ENCODE measurements around the gene PIGM.
"Not testable (repeated sequence)": the region's sequence is repeated elsewhere in the genome, so short reads cannot be mapped to it uniquely, and the experiment has no call there.

The PIGM gene

GRCh38 chr1:160053548-160054365 lies 22.0 kb upstream of the PIGM start:
- Histone ChIP-seq H3K27ac (ENCODE audit: low read depth, low read length) (no peak overlapping the region), H3K4me3 (ENCODE audit: insufficient read depth, low read length, poor library complexity, severe bottlenecking) (no peak overlapping the region), H3K9me2 (replicated peaks; ENCODE audit: insufficient read depth, low read length) (no peaks in the 10 kb centered on the region), H2AFZ (ENCODE audit: low read depth, low read length, severe bottlenecking) (no peak overlapping the region), H3K79me2 (ENCODE audit: insufficient read depth, low read length) (no peaks in the 10 kb centered on the region), H3K9ac (ENCODE audit: low read length) (no peak overlapping the region), H3K27me3 (ENCODE audit: low read length) (no peaks in the 10 kb centered on the region), H3K4me2 (ENCODE audit: low read depth, low read length, poor library complexity, severe bottlenecking) (no peak overlapping the region), H4K20me1 (ENCODE audit: low read depth, low read length) (no peaks in the 10 kb centered on the region), H3F3A (ENCODE audit: insufficient read depth) (no peaks in the 10 kb centered on the region), H3K36me3 (ENCODE audit: low read length) (no peaks in the 10 kb centered on the region), H3K9me3 (ENCODE audit: insufficient read depth, low read length) (no peaks in the 10 kb centered on the region)
- no peak for TF ChIP-seq CTCF (IDR thresholded peaks at IDR 0.05; ENCODE audit: insufficient read depth, low read length, poor library complexity, severe bottlenecking)
- no peak for TF ChIP-seq EZH2phosphoT487 (conservative IDR thresholded peaks at IDR 0.05; ENCODE audit: low read length)

GRCh38 chr1:160052936-160053335 lies 21.1 kb upstream of the PIGM start:
- Histone ChIP-seq H3F3A (ENCODE audit: insufficient read depth) (no peaks in the 10 kb centered on the region), H3K9ac (ENCODE audit: low read length) (no peak overlapping the region), H3K27me3 (ENCODE audit: low read length) (no peaks in the 10 kb centered on the region)

GRCh38 chr1:160050619-160051018 lies 18.8 kb upstream of the PIGM start:
- Histone ChIP-seq H3K9me2 (replicated peaks; ENCODE audit: insufficient read depth, low read length) (no peaks in the 10 kb centered on the region), H3K9me3 (ENCODE audit: insufficient read depth, low read length) (no peaks in the 10 kb centered on the region), H3F3A (ENCODE audit: insufficient read depth) (no peaks in the 10 kb centered on the region), H2AFZ (ENCODE audit: low read depth, low read length, severe bottlenecking) (no peak overlapping the region), H3K27ac (ENCODE audit: low read depth, low read length) (no peak overlapping the region), H3K4me3 (ENCODE audit: insufficient read depth, low read length, poor library complexity, severe bottlenecking) (no peak overlapping the region), H3K9ac (ENCODE audit: low read length) (no peak overlapping the region), H3K4me2 (ENCODE audit: low read depth, low read length, poor library complexity, severe bottlenecking) (no peak overlapping the region), H3K27me3 (ENCODE audit: low read length) (no peaks in the 10 kb centered on the region), H3K36me3 (ENCODE audit: low read length) (no peaks in the 10 kb centered on the region), H4K20me1 (ENCODE audit: low read depth, low read length) (no peaks in the 10 kb centered on the region), H3K79me2 (ENCODE audit: insufficient read depth, low read length) (no peaks in the 10 kb centered on the region)
- TF ChIP-seq EZH2phosphoT487 (conservative IDR thresholded peaks at IDR 0.05; ENCODE audit: low read length) (no peak), CTCF (IDR thresholded peaks at IDR 0.05; ENCODE audit: insufficient read depth, low read length, poor library complexity, severe bottlenecking) (no peak)

More at GRCh38 chr1:160052936-160053335, 21.1 kb upstream of the PIGM start:
- Histone ChIP-seq H3K4me2 (ENCODE audit: low read depth, low read length, poor library complexity, severe bottlenecking) (no peak overlapping the region), H3K9me2 (replicated peaks; ENCODE audit: insufficient read depth, low read length) (no peaks in the 10 kb centered on the region), H3K79me2 (ENCODE audit: insufficient read depth, low read length) (no peaks in the 10 kb centered on the region), H3K4me3 (ENCODE audit: insufficient read depth, low read length, poor library complexity, severe bottlenecking) (no peak overlapping the region), H3K27ac (ENCODE audit: low read depth, low read length) (no peak overlapping the region), H2AFZ (ENCODE audit: low read depth, low read length, severe bottlenecking) (no peak overlapping the region), H4K20me1 (ENCODE audit: low read depth, low read length) (no peaks in the 10 kb centered on the region), H3K36me3 (ENCODE audit: low read length) (no peaks in the 10 kb centered on the region), H3K9me3 (ENCODE audit: insufficient read depth, low read length) (no peaks in the 10 kb centered on the region)
- TF ChIP-seq CTCF (IDR thresholded peaks at IDR 0.05; ENCODE audit: insufficient read depth, low read length, poor library complexity, severe bottlenecking) (no peak), EZH2phosphoT487 (conservative IDR thresholded peaks at IDR 0.05; ENCODE audit: low read length) (no peak)

- not testable (repeated sequence) for H3F3A ChIP-seq (ENCODE audit: insufficient read depth); H3K27ac ChIP-seq (ENCODE audit: low read depth, low read length); H3K4me3 ChIP-seq (ENCODE audit: insufficient read depth, low read length, poor library complexity, severe bottlenecking); H3K27me3 ChIP-seq (ENCODE audit: low read length); H3K9me2 ChIP-seq (replicated peaks; ENCODE audit: insufficient read depth, low read length); H3K9ac ChIP-seq (ENCODE audit: low read length); H3K4me2 ChIP-seq (ENCODE audit: low read depth, low read length, poor library complexity, severe bottlenecking); H3K36me3 ChIP-seq (ENCODE audit: low read length); H3K9me3 ChIP-seq (ENCODE audit: insufficient read depth, low read length); H3K79me2 ChIP-seq (ENCODE audit: insufficient read depth, low read length); H4K20me1 ChIP-seq (ENCODE audit: low read depth, low read length); H2AFZ ChIP-seq (ENCODE audit: low read depth, low read length, severe bottlenecking)
Observed at GRCh38 chr1:160050182-160050581, 18.4 kb upstream of the PIGM start.
